Stimulated activated CD8-positive, alpha-beta memory T cell treated with anti-CD3 and anti-CD28 coated beads, Interleukin-7, amount 100 ng/mL, for 48 hours (primary cell): ENCODE data around the gene TMEM101.
"Not testable (repeated sequence)": the region's sequence is repeated elsewhere in the genome, so short reads cannot be mapped to it uniquely, and the experiment has no call there.

Experiments used
- DNase-seq, 2 donors: peaks; one replicate each; pipeline ENCODE4 v3.0.0-alpha.2; 2020; ENCODE audit warnings: low read depth in 1 of 2; ENCODE audit errors: extremely low read depth in 1 of 2

Gene TMEM101

DNA sequence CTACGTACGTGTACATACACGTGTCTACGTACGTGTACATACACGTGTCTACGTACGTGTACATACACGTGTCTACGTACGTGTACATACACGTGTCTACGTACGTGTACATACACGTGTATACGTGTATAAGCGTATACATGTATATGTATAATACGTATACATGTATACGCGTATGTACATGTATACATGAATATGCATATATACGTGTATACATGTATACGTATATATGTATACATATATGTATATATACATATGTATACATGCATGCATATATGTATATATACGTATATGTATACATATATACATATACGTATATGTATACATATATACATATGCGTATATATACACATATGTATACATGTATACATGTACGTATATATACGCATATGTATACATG lies 38.9 kb downstream of the TMEM101 start:
- DNase-seq, result no peak

DNA sequence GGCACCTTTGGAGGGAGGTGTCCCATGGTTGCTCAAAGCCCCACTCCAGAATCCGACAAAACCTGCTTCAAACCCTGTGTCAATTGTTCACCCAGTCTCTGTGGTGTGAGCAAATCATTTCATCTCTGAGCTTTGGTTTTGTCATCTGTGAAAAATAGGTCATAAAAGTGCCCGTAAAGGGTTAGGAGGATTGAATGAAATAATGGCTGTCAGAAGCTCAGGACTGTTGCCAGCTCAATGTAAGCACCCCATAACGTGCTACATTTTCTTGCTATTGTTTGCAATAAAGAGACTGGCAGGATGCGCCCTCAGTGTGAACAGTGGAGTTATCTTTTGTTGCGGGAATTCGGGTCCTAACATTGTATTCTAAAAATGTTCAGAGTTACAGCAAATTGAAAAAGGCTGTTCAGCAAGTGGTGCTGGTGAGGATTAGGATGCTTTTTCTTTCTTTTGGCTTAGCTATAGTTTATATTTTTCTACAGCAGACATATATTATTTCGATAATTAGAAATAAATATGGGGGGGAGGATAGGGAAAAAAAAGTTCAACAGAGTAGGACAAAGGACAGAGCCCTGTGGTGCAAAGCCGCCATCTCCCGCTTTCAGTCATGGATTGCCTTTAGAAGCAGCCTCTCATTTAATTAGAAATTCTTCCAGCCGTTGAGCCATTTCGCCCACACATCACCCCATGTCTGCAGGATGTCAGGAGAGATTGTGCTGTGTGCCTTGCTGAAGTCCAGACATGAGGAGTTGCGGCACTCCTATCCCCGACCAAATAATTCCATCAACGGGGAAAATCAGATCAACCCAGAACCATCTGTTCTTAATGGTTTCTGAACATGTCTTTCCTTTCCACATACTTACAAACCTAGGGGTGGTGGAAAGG lies 40.1 kb downstream of the TMEM101 start:
- no peak for DNase-seq

DNA sequence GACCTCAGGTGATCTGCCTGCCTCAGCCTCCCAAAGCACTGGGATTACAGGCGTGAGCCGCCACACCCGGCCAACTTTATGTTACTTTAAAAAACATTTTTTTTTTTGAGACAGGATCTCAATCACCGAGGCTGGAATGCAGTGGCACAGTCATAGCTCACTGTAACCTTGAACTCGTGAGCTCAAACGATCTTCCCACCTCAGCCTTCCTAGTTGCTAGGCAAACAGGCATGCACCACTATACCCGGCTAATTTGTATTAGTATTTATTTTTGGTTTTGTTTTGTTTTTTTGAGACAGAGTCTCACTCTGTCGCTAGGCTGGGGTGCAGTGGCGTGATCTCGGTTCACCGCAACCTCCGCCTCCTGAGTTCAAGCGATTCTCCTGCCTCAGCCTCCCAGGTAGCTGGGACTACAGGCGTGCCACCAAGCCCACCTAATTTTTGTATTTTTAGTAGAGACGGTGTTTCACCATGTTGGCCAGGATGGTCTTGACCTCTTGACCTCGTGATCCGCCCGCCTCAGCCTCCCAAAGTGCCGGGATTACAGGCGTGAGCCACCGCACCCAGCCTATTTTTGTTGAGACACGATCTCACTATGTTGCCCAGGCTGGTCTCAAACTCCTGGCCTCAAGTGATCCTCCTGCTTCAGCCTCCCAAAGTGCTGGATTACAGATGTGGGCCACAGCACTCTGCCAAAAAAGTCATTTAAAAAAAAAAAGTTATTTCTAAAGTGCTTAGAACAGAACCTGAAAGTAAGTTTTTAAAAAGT lies 42.1 kb downstream of the TMEM101 start:
- DNase-seq, result not testable (repeated sequence)

DNA sequence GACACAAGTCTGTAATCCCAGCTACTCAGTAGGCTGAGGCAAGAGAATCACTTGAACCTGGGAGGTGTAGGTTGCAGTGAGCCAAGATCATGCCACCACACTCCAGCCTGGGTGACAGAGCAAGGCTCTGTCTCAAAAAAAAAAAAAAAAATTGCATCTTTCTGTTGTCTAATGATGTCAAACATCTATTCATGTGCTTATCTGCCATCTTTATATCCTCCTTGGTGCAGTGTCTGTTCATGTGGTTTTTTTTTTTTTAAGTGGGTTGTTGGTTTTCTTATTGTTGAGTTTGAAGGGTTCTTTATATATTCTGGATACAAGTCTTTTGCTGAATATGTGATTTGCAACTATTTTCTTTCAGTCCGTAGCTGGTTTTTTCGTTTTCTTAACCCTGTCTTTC lies 43.3 kb downstream of the TMEM101 start:
- DNase-seq, result not testable (repeated sequence)

DNA sequence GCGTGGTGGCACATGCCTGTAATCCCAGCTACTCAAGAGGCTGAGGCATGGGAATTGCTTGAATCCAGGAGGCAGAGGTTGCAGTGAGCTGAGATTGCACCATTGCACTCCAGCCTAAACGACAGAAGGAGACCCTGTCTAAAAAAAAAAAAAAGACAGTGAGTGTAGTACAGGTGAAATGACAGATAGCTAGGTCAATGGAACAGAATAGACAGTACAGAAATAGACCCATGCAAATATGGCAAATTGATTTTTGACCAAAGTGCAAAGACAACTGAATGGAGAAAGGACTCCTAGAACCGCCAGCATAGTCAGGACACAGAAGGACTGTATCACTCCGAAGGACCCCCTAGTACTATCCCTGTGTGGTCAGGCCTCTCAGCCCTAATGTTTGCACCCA lies 44.4 kb downstream of the TMEM101 start:
- no peak for DNase-seq

DNA sequence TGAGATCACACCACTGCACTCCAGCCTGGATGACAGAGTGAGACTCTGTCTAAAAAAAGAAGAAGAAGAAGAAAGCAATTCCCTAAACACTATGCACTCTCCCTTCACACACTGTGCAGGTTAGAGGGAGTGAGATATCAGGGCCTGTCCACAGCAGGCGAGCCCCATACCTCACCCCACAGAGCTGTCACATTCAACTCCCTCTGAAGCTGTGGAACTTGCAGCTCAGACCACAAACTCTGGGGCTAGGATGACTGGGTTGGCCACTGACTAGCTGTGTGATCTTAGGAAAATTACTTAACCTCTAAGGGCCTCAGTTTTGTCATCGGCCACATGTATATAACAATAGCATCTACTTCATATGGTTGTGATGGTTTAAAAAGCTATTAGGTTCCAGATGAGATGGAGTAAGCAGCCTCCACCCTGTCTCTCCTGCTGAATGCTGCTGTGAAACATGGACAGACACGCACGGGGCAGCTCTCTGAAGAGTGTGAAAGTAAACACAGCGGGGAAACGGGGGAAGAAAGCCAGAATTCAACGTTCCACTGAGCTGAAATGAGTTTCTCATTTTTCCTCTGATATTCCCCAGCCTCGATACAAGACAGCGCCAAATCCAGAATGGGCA lies 47.4 kb downstream of the TMEM101 start:
- no peak for DNase-seq

DNA sequence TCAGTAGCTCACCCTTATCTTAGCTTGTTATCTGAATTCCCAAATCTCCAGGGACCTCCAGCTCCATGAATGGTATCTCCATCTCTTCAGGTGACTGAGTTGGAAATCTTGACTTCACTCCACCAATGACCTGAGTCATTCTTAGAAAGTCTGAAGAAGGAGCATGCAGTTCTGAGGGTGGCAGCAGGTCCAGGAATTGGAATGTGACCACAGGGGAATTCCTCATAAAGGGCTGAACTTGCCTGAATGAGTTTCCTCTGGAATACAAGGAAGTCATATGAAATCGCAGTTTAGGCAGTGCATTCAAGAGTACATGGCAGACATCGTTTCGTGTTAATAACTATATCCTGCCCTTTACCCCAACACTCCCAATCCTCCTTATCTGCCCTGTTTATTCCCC lies 48.5 kb downstream of the TMEM101 start:
- no peak for DNase-seq

DNA sequence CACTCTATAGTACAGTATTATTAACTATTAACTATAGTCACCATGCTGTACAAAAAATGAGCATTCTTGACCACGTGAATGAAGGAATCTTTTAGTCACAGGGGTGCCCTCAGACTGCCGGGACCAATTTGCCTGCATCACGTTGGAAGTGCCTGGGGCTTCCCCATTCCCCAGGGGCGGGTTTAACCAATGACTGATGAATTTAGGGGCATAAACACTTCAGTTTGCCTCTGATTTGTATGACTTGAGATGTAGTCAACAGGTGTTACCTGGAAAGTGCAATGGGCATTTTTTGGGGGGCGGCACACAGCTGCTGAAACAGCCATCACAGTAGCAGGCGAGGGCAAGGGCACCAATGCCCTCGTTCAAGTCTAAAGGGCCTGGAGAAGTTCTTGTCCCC lies 52.3 kb downstream of the TMEM101 start:
- DNase-seq, result no peak

DNA sequence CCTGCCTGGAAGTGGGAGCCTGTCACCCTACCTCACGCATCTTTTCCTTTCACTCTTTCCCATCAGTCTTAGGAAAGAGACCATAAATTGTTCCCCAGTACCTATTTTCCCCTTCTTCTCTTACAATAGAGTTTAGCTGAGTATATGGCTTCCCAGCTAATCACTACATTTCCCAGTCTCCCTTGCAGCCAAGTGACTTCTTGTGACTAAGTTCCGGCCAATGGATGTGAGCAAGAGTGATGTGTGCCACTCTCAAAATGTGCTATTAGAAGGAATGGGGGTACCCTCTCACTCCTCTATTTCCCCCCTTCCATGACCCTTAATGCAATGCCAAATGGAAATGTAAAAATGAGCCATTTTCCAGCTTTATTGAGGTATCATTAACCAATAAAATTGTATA lies 52.8 kb downstream of the TMEM101 start:
- no peak for DNase-seq

DNA sequence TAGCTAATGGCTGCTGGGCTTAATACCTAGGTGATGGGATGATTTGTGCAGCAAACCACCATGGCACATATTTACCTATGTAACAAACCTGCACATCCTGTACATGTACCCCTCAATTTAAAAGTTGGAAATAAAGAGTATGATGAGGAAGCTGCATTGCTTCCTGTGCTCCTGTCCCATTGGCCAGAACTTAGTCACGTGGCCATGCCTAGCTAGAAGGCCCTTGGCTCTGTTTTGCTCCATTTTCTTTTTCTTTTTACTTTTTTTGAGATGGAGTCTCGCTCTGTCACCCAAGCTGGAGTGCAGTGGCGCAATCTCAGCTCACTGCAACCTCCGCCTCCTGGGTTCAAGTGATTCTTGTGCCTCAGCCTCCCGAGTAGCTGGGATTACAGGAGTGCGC lies 53.5 kb downstream of the TMEM101 start:
- not testable (repeated sequence) for DNase-seq
